Measurements from ENCODE around the gene C4orf50.

DNA sequence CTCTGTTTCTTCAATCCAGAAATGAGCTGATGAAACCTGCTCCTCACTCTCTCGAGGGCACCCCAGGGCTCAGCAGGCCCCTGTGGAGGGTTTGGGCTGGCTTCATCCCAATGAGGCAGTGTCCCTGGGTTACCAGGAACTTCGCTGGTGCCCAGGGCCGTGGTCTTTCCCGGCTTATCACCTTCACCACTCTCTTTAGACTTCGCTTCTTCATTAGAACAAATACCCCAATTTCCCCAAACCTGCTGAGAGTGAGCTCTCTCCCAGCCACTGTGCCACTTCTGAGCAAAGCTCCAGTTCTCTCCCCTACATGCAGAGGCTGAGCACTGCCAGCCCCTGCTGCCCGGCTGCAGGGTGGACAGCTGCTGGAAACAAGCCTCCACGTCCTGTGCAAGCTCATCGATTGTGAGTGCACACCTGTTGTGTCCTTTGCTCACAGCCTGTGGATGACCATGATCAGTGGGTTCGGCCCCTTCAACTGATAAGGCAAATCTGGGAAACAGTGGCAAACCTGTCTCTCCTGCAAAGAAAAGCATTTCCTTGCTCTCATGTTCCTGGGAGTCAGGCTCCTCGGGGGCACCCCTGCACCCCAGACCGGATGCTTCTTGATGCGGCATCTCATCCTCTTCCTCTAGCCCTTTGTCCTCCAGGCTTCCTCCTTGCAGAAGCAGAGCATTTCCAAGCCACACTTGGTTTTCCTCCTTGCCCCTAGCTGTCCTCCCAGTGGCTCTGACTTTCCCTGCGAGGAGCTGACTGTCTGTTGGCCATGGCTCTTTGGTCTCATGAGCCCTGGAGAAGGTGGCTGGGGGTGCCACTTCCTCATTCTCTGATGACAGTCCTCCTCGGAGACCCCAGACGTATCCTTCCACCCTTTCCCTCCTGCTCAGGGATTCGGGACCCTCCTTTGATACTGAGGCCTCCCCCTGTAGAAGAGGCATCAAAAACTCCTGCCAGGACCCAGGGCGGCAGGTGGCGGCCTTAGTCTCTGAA is 28.7 kb downstream of the C4orf50 start:
- TF ChIP-seq, protein P1, sequence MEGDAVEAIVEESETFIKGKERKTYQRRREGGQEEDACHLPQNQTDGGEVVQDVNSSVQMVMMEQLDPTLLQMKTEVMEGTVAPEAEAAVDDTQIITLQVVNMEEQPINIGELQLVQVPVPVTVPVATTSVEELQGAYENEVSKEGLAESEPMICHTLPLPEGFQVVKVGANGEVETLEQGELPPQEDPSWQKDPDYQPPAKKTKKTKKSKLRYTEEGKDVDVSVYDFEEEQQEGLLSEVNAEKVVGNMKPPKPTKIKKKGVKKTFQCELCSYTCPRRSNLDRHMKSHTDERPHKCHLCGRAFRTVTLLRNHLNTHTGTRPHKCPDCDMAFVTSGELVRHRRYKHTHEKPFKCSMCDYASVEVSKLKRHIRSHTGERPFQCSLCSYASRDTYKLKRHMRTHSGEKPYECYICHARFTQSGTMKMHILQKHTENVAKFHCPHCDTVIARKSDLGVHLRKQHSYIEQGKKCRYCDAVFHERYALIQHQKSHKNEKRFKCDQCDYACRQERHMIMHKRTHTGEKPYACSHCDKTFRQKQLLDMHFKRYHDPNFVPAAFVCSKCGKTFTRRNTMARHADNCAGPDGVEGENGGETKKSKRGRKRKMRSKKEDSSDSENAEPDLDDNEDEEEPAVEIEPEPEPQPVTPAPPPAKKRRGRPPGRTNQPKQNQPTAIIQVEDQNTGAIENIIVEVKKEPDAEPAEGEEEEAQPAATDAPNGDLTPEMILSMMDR (IDR thresholded peaks at IDR 0.05; ENCODE audit: borderline replicate concordance, extremely low read depth, low read length, poor library complexity, severe bottlenecking): no peak
- TF ChIP-seq EZH2 (IDR thresholded peaks at IDR 0.05; ENCODE audit: borderline replicate concordance, low read depth, low read length, severe bottlenecking): no peak

Measured in DND-41 (cell line).